Stomach (tissue), 4 donors: ENCODE data around the gene CTSC.

Source experiments
- POLR2AphosphoS5 ChIP-seq, 3 donors: sonication (generic); formaldehyde crosslinking; IDR thresholded peaks; one replicate each; pipeline ENCODE4 v1.6.1; 2016; ENCODE audit warnings: antibody characterized with exemption in 3 of 3
- TF ChIP-seq, protein P1 (sequence below), 7 experiments: fragments of 450-650 bp in 4 of 7; fragments of 200-600 bp in 3 of 7; sonication (generic) in 3 of 7; IDR thresholded peaks; one replicate each; pipeline ENCODE4 v1.5.1; 2016 to 2019; ENCODE audit warnings: antibody characterized with exemption in 7 of 7, control low read depth in 2 of 7, mild to moderate bottlenecking in 1 of 7

DNA sequence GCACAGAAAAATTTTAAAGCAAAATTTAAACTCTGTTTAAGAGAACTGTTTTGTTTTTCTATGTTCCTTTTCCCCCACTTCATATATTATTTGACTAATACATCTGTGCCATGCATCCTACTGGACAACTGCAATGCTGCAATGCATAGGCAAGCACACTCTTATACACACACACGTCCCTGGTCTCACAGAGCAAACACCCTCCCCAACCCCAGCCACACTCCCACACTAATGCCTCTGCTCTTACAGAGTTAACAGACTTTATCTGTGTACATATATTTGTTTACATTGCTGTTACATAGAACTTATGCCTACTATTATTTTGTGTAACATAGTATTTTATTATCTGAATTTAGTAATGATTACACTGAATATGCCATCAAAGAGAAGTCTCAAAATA, 25.5 kb upstream of the CTSC start:
- TF ChIP-seq, protein P1, sequence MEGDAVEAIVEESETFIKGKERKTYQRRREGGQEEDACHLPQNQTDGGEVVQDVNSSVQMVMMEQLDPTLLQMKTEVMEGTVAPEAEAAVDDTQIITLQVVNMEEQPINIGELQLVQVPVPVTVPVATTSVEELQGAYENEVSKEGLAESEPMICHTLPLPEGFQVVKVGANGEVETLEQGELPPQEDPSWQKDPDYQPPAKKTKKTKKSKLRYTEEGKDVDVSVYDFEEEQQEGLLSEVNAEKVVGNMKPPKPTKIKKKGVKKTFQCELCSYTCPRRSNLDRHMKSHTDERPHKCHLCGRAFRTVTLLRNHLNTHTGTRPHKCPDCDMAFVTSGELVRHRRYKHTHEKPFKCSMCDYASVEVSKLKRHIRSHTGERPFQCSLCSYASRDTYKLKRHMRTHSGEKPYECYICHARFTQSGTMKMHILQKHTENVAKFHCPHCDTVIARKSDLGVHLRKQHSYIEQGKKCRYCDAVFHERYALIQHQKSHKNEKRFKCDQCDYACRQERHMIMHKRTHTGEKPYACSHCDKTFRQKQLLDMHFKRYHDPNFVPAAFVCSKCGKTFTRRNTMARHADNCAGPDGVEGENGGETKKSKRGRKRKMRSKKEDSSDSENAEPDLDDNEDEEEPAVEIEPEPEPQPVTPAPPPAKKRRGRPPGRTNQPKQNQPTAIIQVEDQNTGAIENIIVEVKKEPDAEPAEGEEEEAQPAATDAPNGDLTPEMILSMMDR (IDR thresholded peaks at IDR 0.05) = no peak
- no peak for TF ChIP-seq POLR2AphosphoS5 (IDR thresholded peaks at IDR 0.05)
